Panc1 (cell line): ENCODE results near the gene EFL1. TPM values are rescaled to one million over a fixed set of nuclear protein-coding genes. Genes with fewer than 3 reads are reported as not detected.

Experiments used
- ATAC-seq: fragments of 200-7000 bp; cut with Tn5 transposase; 2 replicates; pipeline ENCODE4 v1.9.1; 2020; ENCODE audit warnings: mild to moderate bottlenecking, moderate library complexity
- BruUV-seq: library from RNA; stranded (reverse); fragments of 400-500 nt; replicated peaks from 2 replicates; lab custom pipeline; 2021; lab: Mats Ljungman, UMichigan
- CTCF ChIA-PET: fragments of 300-600 bp; sonication (Branson Sonifier 250); formaldehyde crosslinking; loops from one replicate; lab custom pipeline; 2022; ENCODE audit warnings: antibody characterized with exemption; lab: Charles Lee
- POLR2A ChIA-PET: fragments of 300-600 bp; sonication (Branson Sonifier 250); formaldehyde crosslinking; loops from one replicate; lab custom pipeline; 2022; ENCODE audit warnings: antibody characterized with exemption; lab: Charles Lee
- DNase-seq: peaks from one replicate; pipeline ENCODE4 v3.0.0-alpha.2; 2010; ENCODE audit warnings: low read depth, low spot score
- H3K27ac ChIP-seq: 2 replicates; pipeline ENCODE4 v1.5.1; 2011; ENCODE audit warnings: mild to moderate bottlenecking, low read length, inconsistent platforms
- H3K27me3 ChIP-seq: fragments of 200-500 bp; sonication (Bioruptor generic); 2 replicates; pipeline ENCODE4 v1.6.0; 2014; ENCODE audit warnings: low read length, inconsistent platforms; ENCODE audit not compliant: control insufficient read depth, insufficient read depth
- H3K36me3 ChIP-seq: fragments of 200-500 bp; sonication (Bioruptor generic); 2 replicates; pipeline ENCODE4 v1.5.1; 2014; ENCODE audit warnings: inconsistent platforms, mild to moderate bottlenecking, low read length, moderate library complexity; ENCODE audit not compliant: control insufficient read depth, insufficient read depth
- H3K4me1 ChIP-seq: 2 replicates; pipeline ENCODE4 v1.5.1; 2011; ENCODE audit warnings: inconsistent platforms, mild to moderate bottlenecking, low read length, moderate library complexity; ENCODE audit not compliant: control insufficient read depth, insufficient read depth
- H3K4me3 ChIP-seq, 2 experiments: 2 replicates each; pipeline ENCODE4 v1.5.1; 2011 to 2012; ENCODE audit warnings: low read depth in 2 of 2, low read length in 2 of 2, mild to moderate bottlenecking in 2 of 2, inconsistent platforms in 1 of 2, moderate library complexity in 1 of 2
- H3K9me3 ChIP-seq: fragments of 200-500 bp; sonication (Bioruptor generic); 2 replicates; pipeline ENCODE4 v1.5.1; 2014; ENCODE audit warnings: low read depth, mild to moderate bottlenecking, inconsistent platforms, low read length, moderate library complexity; ENCODE audit not compliant: control insufficient read depth, insufficient read depth
- POLR2AphosphoS5 ChIP-seq: IDR thresholded peaks from 2 replicates; pipeline ENCODE4 v1.6.1; 2012; ENCODE audit warnings: mild to moderate bottlenecking, low read depth, low read length, moderate library complexity
- SIN3A ChIP-seq: IDR thresholded peaks from 2 replicates; pipeline ENCODE4 v1.6.1; 2012; ENCODE audit warnings: low read depth, mild to moderate bottlenecking, low read length, moderate library complexity, borderline replicate concordance; ENCODE audit not compliant: insufficient read depth
- TCF7L2 ChIP-seq: IDR thresholded peaks from 2 replicates; pipeline ENCODE4 v1.6.1; 2011; ENCODE audit warnings: mild to moderate bottlenecking, low read depth, low read length, inconsistent platforms
- in situ Hi-C: cut with HindIII; loops from 2 replicates; pipeline ENCODE4 v1.10.0; 2016; ENCODE audit warnings: low sequenced_read_pairs, low pct_unique_long_range_greater_than_20kb
- intact Hi-C: fragments of 100-400 bp; cut with micrococcal nuclease; formaldehyde crosslinking; loops from one replicate; pipeline ENCODE4 v1.10.0; 2022; ENCODE audit not compliant: unreplicated experiment
- total RNA-seq: library from RNA; stranded (reverse); gene quantifications from one replicate; pipeline ENCODE4 v1.2.1, GENCODE V29; 2021; ENCODE audit not compliant: unreplicated experiment
- TF ChIP-seq, protein P1 (sequence below): fragments of 450-650 bp; IDR thresholded peaks from 2 replicates; pipeline ENCODE4 v1.5.1; 2017; ENCODE audit warnings: mild to moderate bottlenecking
- TF ChIP-seq, protein P2 (sequence below), 2 experiments: IDR thresholded peaks; 2 replicates each; pipeline ENCODE4 v1.6.1; 2011 to 2012; ENCODE audit warnings: low read depth in 2 of 2, control low read depth in 1 of 2, low read length in 1 of 2, mild to moderate bottlenecking in 1 of 2, moderate library complexity in 1 of 2; ENCODE audit not compliant: insufficient read depth in 1 of 2

Gene EFL1
- total RNA-seq, 1 experiment from 2014 or later = 20.2 TPM

DNA sequence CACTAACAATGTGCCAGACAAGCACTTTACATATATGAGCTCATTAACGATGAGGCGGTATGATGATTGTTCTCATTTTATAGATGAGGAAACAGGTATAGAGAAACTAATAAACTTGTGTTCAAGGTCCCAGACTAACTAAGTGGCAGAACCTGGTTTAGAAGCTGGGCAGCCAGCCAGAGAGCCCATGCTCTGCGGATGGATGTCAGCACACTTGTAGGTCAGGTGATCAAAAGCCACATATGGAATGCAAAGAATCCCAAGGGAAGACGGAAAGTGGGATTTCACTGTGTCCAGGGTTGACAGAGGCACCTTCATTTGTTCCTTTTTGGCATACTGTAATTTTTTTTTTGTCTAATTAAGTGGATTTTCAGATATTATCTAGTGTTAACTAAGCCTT, 103.7 kb downstream of the EFL1 start:
- ChIA-PET CTCF (no interaction called here), POLR2A (no interaction called here)
- no peaks in the 10 kb centered on the region for H3K27me3 ChIP-seq
- in situ Hi-C loops (no loop called here), intact Hi-C loops (no loop called here)
- DNase-seq (no peak), ATAC-seq (no peak)
- no peaks in the 10 kb centered on the region for H3K4me1 ChIP-seq
- no TSS peak for BruUV-seq
- no peak overlapping the region for H3K27ac ChIP-seq
- H3K9me3 ChIP-seq = no peaks in the 10 kb centered on the region
- no peak overlapping the region for H3K4me3 ChIP-seq
- TF ChIP-seq TCF7L2 (no peak), SIN3A (no peak), POLR2AphosphoS5 (no peak)
- TF ChIP-seq, protein P1, sequence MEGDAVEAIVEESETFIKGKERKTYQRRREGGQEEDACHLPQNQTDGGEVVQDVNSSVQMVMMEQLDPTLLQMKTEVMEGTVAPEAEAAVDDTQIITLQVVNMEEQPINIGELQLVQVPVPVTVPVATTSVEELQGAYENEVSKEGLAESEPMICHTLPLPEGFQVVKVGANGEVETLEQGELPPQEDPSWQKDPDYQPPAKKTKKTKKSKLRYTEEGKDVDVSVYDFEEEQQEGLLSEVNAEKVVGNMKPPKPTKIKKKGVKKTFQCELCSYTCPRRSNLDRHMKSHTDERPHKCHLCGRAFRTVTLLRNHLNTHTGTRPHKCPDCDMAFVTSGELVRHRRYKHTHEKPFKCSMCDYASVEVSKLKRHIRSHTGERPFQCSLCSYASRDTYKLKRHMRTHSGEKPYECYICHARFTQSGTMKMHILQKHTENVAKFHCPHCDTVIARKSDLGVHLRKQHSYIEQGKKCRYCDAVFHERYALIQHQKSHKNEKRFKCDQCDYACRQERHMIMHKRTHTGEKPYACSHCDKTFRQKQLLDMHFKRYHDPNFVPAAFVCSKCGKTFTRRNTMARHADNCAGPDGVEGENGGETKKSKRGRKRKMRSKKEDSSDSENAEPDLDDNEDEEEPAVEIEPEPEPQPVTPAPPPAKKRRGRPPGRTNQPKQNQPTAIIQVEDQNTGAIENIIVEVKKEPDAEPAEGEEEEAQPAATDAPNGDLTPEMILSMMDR = no peak
- TF ChIP-seq, protein P2, sequence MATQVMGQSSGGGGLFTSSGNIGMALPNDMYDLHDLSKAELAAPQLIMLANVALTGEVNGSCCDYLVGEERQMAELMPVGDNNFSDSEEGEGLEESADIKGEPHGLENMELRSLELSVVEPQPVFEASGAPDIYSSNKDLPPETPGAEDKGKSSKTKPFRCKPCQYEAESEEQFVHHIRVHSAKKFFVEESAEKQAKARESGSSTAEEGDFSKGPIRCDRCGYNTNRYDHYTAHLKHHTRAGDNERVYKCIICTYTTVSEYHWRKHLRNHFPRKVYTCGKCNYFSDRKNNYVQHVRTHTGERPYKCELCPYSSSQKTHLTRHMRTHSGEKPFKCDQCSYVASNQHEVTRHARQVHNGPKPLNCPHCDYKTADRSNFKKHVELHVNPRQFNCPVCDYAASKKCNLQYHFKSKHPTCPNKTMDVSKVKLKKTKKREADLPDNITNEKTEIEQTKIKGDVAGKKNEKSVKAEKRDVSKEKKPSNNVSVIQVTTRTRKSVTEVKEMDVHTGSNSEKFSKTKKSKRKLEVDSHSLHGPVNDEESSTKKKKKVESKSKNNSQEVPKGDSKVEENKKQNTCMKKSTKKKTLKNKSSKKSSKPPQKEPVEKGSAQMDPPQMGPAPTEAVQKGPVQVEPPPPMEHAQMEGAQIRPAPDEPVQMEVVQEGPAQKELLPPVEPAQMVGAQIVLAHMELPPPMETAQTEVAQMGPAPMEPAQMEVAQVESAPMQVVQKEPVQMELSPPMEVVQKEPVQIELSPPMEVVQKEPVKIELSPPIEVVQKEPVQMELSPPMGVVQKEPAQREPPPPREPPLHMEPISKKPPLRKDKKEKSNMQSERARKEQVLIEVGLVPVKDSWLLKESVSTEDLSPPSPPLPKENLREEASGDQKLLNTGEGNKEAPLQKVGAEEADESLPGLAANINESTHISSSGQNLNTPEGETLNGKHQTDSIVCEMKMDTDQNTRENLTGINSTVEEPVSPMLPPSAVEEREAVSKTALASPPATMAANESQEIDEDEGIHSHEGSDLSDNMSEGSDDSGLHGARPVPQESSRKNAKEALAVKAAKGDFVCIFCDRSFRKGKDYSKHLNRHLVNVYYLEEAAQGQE (IDR thresholded peaks at IDR 0.05; ENCODE audit: insufficient read depth in 1 of 2, low read depth in 2 of 2, low read length in 1 of 2) = no peak
- H3K36me3 ChIP-seq = no peaks in the 10 kb centered on the region

DNA sequence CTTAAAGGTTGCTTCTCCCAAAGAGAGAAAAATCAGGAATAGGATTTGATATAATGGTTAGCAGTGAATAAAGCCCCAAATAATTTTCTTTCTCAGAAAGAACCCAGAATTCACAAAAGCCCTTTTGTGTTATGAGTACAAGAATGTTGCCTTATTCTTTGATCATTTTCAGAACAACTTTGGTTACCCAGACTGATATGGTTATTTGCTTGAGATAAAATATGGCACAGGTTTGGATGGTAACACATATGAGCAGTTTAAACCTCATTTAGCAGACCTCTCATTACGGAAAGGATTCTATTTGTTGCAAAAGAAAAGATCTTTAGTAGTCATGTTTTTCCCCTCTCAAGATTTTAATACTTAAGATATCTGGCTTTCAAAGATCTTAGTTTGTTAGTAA, 111.9 kb downstream of the EFL1 start:
- Histone ChIP-seq H3K27ac (no peak overlapping the region), H3K36me3 (no peaks in the 10 kb centered on the region), H3K4me3 (no peak overlapping the region), H3K27me3 (no peaks in the 10 kb centered on the region), H3K9me3 (no peaks in the 10 kb centered on the region), H3K4me1 (no peaks in the 10 kb centered on the region)
- ChIA-PET POLR2A (no interaction called here), CTCF (no interaction called here)
- TF ChIP-seq SIN3A = no peak
- TF ChIP-seq, protein P2 (IDR thresholded peaks at IDR 0.05; ENCODE audit: insufficient read depth in 1 of 2, low read depth in 2 of 2, low read length in 1 of 2) = no peak
- no peak for ATAC-seq
- intact Hi-C loops = no loop called here
- in situ Hi-C loops = no loop called here
- no peak for DNase-seq
- BruUV-seq = no TSS peak
